NK-92 (cell line): Measurements from ENCODE around the gene KIF26A.

ENCODE experiments used
- DNase-seq: peaks from one replicate; lab custom pipeline; 2025; ENCODE audit not compliant: unreplicated experiment; lab: John Stamatoyannopoulos, UW

The KIF26A gene

GRCh38 chr14:104156142-104156541, 17.8 kb downstream of the KIF26A start:
- no peak for DNase-seq

DNA sequence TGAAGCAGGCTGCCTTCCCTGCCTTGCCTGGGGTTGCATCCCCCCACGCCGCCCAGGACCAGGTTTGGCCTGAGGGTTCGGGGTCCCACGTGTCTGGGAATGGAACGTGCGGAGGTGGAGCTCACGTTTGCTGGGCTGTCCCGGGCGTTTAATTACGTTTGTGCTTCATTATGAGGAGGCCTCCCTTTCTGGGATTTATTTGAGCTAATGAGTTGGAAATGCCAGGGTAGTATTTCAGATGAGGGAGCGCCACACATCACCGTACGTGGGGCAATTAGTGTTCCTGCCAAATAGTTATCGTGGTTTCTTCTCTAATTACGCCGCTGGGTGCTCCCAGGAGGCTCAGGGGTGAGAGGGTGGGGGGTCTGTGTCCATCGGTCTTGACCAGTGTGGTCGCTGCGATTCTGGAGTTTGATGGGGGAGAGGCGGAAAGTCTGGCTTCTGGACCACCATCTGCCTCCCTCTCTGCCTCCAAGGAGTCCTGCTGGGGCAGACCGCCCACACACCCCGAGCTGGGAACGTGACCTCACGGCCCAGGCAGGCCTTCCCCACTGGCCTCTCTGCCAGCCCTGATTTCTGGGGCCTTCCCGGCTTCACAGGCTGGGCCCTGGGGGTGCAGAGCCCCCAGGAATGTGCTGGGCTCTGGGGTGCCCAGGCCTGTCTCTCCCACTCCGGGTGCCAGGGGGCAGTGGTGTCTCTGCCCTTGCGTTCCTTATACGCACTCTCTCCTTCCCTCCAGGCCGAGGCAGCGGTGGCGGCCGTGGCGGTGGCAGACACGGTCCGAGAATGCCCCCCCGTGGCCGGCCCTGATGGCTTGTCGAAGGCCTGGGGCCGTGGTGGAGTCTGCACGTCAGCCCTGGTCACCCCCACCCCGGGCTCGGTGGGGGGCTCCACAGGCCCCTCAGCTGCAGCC, 18.9 kb downstream of the KIF26A start:
- DNase-seq: no peak

- no peak for DNase-seq
Measured at GRCh38 chr14:104158827-104159798, 20.7 kb downstream of the KIF26A start.

- no peak for DNase-seq
Measured at GRCh38 chr14:104159990-104160389, 21.6 kb downstream of the KIF26A start.

- no peak for DNase-seq
Measured at GRCh38 chr14:104161602-104162367, 23.4 kb downstream of the KIF26A start.

DNA sequence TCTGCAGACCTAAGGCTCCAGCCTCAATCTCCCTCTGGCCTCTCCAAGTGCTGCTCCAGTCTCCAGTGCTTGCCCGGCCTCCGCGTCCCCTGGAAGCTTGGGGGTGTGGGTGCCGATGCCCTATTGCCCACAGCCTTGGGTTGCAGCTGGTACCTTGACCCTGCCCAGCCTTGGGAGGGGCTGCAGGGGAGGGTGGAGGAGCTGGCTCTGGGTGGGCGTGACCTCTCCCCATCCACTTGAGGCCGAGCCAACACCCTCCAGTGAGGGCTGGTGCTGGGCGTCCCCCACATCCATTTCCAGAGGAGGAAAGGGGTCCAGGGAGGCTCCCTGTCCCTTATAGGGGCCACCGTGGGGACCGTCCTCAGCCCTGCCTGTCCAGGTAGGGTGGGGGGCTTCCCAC, 24.1 kb downstream of the KIF26A start:
- no peak for DNase-seq

DNA sequence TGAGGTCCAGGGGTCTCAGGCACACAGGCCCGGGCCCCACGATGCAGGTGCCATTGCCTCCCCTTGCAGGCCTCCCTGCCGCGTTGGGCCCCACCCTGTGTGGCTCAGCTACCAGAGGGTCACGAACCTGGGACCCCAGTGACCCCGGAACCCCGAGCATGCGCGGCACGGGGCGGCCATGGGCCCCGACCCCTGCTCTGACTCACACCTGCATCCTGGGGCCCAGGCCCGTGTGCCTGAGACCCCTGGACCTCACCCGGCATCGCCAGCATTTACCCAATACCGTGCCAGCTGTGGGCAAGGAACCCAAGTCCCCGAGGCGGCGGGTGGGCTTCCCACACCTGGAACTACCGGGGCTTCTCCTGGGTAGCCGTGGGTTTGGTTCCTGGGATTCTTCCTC, 25.2 kb downstream of the KIF26A start:
- DNase-seq: no peak

DNA sequence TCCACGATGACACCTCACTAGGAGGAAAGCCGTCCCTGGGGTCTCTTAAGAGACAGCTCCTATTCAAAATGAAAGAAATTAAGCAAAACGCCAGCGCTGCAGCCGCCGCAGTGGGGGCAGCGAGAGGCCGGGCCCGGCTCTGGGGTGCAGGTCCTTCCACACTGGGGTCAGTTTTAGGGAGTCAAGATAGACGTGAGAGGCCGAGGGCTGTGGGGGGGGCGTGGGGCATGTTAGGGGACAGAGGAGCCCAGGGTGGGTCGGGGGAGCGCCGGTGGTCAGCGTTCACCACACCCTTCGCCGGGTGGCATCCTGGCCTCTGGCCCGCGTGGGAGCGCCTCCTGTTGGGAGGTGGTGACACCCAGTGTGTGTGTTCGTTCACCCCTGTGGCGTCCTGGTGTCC, 25.7 kb downstream of the KIF26A start:
- DNase-seq: no peak

GRCh38 chr14:104164512-104164911, 26.1 kb downstream of the KIF26A start:
- DNase-seq: no peak

GRCh38 chr14:104166698-104167097, 28.3 kb downstream of the KIF26A start:
- DNase-seq: no peak

GRCh38 chr14:104168603-104169002, 30.2 kb downstream of the KIF26A start:
- no peak for DNase-seq

DNA sequence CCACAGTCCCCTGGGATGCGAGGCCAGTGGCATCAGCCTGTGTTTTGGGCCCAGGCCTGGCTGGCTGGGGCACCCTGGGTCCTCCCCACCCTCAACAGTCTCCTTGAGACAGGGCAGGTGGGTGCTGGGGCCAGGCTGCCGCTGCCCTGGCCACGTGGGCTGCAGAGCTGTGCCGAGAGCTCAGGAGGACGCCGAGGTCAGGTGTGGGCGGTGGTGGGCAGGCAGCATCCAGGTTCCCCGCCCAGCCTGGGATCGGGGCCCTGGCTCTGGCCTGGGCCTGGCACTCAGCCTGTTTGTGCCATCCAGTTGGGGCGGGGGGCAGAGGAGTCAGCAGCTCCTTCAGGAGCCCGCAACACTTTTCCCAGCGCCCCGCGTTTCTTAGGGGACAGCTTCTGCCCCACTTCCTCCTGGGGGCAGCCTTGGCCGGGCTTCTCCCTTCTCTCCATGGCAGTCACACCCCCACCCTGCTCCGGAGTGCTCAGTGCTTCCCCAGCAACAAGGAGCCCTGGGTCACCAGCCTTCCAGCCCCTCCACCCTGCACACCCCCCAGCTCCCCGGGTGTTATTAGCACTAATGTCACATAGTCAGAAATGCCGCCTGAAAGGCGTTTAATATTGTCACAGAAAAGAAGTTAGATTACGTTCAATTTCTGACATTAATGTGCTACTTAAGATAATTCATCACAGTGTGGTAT, 30.8 kb downstream of the KIF26A start:
- no peak for DNase-seq

DNA sequence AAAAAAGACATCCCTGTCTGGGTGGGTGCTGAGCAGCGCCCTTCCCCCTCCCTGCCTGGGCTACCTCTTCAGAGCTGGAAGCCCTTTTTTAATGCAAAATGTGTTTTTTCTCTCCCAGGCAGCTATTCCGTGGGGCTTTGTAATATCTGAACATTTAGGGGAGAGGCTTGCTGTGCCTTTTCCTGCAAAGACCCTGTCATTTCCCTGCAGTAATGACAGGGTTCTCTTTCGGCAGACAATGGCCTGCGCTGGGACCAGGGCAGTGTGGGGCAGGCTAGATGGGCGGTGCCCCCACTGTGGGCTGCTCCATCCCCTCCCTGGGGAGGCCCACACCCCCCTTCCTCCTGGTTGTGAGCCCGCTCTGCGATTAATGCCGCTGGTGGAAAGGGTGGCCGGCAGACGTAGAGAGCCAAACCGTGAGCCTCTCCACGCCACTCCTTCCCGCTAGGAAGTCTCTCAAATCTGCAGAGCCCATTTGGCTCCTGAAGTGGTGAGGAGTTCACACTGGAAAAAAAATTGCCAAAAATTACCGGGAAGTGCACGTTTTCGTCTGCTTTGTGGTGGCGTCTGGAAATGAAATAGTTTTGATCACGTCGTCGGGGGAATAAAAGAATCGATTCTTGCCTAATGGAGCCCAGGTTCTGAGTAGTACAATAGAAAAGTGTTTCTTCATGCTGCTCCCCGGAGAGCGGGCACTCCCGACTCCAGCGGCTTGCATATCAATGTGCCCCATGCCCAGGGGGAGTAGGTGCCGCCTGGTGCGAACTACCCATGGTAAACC, 31.5 kb downstream of the KIF26A start:
- no peak for DNase-seq

- DNase-seq: no peak
Measured at GRCh38 chr14:104171029-104171697, 32.8 kb downstream of the KIF26A start.

GRCh38 chr14:104171895-104172294, 33.5 kb downstream of the KIF26A start:
- no peak for DNase-seq

DNA sequence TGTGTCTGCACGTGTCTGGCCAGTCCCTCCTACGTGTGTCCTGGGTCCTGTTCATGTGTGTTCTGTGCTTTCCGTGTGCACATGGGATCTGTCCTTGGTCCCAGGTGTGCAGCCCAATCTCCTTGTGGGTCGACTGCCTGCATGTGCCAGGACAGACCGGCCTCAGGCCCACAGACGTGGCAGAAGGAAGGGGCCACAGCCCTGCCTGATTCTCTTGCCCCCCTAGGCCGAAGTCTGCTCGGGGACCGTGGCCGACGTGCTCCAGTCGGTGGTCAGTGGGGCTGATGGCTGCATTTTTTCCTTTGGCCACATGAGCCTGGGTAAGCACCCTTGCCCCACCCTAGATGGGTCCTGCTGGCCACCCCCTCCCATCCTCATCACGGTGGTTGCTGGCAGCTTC, 34.0 kb downstream of the KIF26A start:
- DNase-seq: no peak

GRCh38 chr14:104172880-104173279, 34.5 kb downstream of the KIF26A start:
- no peak for DNase-seq

- DNase-seq: no peak
Measured at GRCh38 chr14:104174051-104174450, 35.7 kb downstream of the KIF26A start.

DNA sequence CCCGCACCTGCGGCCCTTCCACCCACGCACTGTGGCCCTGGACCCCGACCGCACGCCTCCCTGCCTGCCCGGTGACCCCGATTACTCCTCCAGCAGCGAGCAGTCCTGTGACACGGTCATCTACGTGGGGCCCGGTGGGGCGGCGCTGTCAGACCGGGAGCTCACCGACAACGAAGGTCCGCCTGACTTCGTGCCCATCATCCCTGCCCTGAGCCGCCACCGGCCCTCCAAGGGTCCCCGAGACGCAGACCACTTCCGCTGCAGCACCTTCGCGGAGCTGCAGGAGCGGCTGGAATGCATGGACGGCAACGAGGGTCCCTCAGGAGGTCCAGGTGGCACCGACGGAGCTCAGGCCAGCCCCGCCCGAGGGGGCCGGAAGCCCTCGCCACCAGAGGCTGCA, 36.7 kb downstream of the KIF26A start:
- no peak for DNase-seq
